Measurements from ENCODE around the gene WDR90. TPM values are rescaled to one million over a fixed set of nuclear protein-coding genes. Genes with fewer than 3 reads are reported as not detected.

WDR90 gene
- polyA plus RNA-seq, 3 donors = 12.1 to 14.8 (median 13.7) TPM

DNA sequence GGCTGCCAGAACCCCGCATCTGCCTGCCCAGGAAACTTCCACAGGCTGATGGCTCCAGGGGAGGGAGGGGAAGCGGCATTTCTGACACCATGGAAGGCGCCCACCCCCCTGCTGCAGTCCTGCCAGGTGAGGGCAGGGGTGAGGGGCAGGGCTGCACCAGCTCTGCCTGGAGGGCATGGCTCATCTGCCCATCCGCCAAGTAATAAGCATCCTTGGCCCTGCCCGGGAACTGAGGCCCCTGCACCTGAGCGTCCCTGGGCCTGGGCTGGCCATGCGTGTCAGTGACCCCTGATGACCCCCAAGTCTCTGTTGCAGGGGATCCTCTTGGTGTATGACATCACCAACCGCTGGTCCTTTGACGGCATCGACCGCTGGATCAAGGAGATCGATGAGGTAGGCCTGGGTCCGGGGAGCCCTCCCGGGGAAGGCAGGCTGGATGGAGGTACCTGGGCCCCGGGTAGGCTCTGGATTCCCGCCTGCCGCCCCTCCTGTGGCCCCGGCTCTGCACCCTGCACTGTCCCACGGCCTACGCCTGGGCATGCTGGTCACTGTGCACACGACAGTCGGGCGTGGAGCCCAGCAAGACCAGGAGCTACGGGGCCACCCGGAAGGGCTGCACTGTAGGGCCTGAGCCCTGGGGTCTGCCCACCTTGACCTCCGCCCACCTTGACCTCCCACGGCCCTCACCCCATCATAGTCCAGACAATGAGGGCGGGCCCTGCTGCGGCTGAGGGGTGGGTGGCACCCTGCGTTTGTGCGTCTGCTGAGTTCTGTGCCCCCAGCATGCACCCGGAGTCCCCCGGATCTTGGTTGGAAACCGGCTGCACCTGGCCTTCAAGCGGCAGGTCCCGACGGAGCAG, 23.8 kb upstream of the WDR90 start:
- no peak overlapping the region for H3K27ac ChIP-seq (ENCODE audit: low read depth, low read length)
- 93 to 96% (median 95%) methylated on average over 25 to 37 of the region's 37 CpGs for WGBS, 3 donors

DNA sequence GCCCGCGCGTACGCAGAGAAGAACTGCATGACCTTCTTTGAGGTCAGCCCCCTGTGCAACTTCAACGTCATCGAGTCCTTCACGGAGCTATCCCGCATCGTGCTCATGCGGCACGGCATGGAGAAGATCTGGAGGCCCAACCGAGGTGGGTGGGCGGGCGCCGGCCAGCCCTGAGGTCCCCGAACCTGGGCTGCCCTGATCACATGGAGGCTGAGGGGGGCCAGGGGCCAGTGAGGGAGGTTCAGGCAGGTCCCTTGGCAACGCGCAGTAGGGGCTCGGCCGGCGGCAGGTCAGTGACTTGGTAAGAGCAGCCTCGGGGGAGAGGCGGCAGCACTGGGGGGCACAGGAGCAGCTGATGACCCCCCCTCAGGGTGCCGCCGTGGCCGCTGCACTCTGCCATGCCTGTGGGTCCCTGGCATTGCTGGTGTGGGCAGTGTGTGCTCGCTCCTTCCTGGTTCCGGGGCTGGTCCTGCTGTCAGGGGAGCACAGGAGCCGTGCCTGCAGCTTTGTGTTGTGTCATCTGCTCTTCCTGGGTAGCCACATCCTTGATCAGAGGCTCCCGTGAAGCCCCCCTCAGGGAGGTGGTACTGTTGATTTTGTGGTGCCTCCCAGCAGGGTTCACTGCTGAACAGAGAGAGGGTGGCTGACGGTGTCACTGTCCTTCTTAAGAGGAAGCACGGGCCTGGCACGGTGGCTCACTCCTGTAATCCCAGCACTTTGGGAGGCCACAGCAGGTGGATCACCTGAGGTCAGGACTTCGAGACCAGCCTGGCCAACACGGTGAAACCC, 23.0 kb upstream of the WDR90 start:
- H3K27ac ChIP-seq (ENCODE audit: low read depth, low read length) = no peak overlapping the region
- WGBS, 3 donors = 91 to 97% (median 93%) methylated on average over 35 of the region's 35 CpGs

DNA sequence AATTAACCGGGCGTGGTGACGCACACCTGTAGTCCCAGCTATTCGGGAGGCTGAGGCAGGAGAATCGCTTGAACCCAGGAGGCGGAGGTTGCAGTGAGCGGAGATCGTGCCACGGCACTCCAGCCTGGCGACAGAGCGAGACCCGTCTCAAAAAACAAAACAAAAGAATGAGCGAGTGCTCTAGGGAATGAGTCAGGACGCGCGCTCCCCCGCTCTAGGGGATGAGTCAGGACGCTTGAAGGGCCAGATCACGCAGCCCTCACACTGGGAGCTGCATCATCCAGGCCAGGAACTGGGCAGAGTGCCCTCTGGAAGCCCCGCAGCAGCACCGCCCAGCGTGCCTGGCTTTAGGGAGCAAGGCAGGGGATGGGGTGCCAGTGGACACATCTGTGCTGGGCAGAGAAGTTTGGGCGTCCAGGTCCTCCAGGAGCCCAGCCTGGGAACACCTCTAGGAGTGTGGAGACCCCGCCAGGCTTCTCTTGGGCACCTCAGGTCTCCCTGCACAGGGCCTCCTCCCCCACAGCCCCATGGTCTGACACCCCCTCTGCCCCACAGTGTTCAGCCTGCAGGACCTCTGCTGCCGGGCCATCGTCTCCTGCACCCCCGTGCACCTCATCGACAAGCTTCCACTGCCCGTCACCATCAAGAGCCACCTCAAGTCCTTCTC, 22.2 kb upstream of the WDR90 start:
- H3K27ac ChIP-seq (ENCODE audit: low read depth, low read length) = no peak overlapping the region
- WGBS, 3 donors = 84 to 93% (median 90%) methylated on average over 29 of the region's 29 CpGs

DNA sequence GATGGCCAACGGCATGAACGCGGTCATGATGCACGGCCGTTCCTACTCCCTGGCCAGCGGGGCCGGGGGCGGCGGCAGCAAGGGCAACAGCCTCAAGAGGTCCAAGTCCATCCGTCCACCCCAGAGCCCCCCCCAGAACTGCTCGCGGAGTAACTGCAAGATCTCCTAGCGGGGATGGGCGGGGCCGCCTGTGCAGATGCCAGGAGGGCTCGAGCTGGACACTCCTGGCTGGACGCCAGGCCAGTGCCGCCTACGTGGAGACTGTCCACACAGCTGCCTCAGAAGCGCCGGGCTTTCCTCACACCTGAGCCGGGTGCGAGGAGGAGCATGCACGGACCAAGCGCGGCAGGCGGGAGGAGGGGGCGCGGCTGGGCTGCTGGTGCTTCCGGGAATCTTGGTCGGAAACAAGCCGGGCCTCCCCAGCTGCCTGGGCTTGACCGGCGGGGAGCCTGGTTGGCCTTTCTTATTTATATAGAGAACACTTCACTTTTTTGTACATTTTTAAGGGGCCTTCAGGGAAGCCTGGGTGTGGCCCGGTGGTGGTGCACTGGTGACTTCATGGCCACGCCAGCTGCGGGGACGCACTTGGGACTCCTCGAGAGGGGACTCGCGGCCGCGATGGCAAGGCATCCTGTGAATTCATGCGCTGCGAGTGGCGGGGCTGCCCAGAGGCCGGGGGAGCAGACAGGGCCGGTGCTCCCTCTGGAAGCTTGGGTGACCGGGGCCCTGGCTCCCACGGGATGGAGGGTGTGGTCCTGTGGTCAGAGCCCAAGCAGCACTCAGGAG, 21.5 kb upstream of the WDR90 start:
- WGBS, 3 donors = 82 to 89% (median 84%) methylated on average over 50 of the region's 50 CpGs
- no peak overlapping the region for H3K27ac ChIP-seq (ENCODE audit: low read depth, low read length)

DNA sequence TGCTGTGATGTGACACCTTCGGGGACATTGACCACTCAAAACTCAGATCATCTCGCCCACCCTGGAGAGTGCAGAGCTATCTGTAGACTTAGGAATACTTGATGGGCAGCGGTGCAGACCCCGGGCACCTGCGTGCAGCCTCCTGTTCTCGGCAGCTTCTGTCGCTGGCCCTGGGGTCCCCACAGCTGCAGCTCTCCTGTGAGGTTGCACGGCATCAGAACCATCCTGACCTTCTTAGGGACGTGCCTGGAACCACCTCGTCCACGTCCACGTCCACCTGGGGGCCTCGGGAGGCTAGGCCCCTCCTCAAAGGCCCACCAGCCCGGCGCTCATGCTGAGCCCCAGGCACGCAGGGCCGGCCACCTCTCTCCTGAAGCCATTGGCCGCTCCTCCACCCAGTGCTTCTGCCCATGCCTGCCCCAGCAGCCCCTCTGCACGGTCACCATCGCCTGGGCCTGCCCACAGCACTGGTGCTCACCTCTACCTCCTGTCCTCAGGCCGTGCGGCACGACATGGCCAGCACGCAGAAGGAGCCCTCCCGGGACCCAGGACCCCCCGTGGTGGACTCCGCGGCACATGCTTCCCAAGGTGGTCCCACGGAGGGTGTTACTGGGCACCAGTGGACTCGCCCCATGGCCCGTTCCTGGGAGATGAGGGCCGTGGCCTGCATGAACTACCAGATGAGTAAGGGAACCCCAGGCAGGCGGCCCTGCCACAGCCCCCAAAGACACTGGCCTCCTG, 20.7 kb upstream of the WDR90 start:
- WGBS, 3 donors = 93 to 94% (median 94%) methylated on average over 33 of the region's 33 CpGs
- H3K27ac ChIP-seq (ENCODE audit: low read depth, low read length) = no peak overlapping the region

DNA sequence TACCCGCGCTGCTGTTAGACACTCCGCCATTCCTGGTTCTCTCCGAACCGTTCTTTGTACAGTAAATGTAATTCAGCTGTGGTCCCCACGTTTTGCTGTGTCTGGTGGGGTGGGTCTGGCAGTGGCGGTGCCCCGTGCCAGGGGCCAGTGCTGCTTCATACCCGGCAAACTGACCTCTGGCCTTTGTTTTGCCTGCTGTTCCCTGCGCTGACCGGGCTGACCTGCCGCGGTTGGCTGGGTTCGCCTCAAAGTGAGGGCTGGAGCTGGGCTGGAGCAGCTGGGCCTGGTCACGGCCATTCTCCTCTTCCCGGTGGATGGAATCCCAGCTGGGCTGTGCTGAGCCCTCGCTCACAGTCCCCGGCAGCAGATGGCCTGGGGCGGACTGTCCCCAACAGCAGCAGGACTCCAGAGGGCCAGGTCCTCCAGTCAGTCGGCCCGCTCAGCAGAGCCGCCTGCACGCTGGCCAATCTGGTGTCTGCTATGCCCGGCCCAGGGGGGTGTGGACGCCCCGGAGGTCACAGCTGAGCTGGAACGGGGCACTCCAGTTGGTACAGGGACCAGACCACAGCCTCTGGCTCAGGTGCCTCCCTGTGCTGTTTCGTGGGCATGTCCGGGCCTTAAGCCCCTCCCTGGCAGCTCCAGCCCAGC, 19.9 kb upstream of the WDR90 start:
- H3K27ac ChIP-seq (ENCODE audit: low read depth, low read length) = no peak overlapping the region
- WGBS, 3 donors = 71 to 75% (median 75%) methylated on average over 29 of the region's 29 CpGs

DNA sequence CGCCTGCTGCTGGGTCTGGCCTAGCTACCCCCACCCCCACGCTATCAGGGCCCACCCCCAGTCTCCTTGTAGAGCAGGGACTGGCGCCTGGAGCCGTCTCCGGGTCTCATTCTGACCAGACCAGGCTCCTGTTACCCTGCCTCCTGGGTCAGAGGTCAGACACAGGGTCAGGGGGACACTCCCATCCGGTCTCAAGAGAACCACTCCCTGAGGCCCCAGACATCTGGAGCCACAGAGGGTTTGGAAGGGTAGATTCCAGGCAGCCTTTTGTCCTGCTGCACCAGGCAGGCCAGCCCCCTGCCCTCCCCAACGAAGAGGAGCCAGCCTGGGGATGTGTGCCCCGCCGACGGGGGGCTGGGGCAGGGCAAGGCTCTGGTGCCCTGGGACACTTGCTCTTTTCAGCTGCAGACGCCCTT, 19.3 kb upstream of the WDR90 start:
- no peak overlapping the region for H3K27ac ChIP-seq (ENCODE audit: low read depth, low read length)
- 40 to 65% (median 48%) methylated on average over 11 of the region's 11 CpGs for WGBS, 3 donors

DNA sequence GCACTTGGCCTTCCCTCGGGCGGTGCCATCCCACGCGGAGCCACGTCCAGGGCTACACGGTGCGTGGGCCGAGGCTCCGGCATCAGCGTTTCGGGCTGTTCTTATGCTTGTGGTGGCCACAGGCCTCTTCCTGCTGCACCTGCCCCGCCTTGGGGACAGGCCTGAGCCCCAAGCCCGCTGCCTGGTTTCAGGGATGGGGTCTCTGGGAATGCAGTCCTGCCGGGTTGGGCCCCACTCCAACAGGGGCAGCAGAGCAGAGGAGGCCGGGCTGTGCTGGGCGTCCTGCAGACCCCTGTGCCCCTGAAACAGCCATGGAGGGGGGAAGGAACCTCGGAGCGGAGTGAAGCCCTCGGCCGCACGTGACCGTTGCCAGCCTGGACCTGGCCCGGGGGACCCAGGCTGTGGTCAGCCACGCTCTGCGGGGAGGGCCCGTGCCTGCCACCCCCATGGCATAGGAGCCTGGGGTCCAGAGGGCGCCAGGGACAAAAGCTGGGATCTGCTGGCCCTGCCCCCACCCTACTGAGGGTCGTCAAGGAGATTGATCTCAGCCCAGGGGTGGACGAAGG, 18.8 kb upstream of the WDR90 start:
- 31 to 61% (median 32%) methylated on average over 28 to 29 of the region's 29 CpGs for WGBS, 3 donors
- H3K27ac ChIP-seq (ENCODE audit: low read depth, low read length) = no peak overlapping the region

DNA sequence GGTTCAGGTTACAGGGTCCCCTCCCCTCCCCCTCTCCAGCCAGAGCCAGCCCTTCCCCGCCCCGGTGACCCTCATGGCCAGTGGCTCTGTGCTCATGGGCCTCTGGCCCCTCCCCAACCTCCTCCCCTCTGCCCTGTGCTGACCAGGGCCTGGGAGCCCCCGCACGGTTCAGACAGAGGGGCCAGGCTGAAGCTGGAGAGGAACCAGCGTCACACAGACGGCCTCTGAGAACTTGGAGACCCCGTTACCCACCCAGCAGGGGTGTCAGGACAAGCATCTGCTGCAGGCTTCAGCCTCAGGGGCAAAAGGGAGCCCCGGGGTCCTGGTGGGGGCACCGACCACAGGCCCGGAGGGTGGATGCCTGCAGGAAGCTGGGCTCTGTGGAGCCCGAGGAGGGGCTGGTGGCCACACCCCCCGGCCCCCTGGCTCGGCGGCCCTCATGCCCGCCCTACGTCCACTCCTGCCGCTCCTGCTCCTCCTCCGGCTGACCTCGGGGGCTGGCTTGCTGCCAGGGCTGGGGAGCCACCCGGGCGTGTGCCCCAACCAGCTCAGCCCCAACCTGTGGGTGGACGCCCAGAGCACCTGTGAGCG, 18.3 kb upstream of the WDR90 start, which contains the start of gene WFIKKN1:
Gene WFIKKN1 (plus strand): TSS at position 171 of the 591 bp plus-strand sequence. CDS start 269 bp downstream, at position 440.
- H3K27ac ChIP-seq (ENCODE audit: low read depth, low read length) = no peak within 1 kb of the TSS

DNA sequence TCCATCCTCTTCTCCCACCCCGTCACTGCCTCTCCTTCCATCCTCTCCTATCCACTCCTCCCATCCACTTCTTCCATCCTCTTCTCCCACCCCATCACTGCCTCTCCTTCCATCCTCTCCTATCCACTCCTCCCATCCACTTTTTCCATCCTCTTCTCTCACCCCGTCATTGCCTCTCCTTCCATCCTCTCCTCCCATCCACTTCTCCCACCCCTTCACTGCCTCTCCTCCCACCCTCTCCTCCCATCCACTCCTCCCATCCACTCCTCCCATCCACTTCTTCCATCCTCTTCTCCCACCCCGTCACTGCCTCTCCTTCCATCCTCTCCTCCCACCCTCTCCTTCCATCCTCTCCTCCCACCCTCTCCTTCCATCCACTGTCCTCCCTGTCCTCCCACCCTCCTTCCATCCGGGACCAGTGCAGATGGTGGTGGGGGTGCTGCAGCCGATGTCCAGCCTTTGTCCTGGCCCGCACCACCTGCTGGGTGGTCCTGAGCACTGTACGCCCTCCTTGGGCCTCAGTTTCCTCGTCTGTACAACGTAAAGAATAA, 17.3 kb upstream of the WDR90 start:
- no peak overlapping the region for H3K27ac ChIP-seq (ENCODE audit: low read depth, low read length)
- 57 to 65% (median 57%) methylated on average over 9 of the region's 9 CpGs for WGBS, 3 donors

More for the DNA sequence above, 18.3 kb upstream of the WDR90 start, which contains the start of gene WFIKKN1:
- WGBS, 3 donors = 1 to 6% (median 3%) methylated on average over 15 to 23 of the region's 23 CpGs

DNA sequence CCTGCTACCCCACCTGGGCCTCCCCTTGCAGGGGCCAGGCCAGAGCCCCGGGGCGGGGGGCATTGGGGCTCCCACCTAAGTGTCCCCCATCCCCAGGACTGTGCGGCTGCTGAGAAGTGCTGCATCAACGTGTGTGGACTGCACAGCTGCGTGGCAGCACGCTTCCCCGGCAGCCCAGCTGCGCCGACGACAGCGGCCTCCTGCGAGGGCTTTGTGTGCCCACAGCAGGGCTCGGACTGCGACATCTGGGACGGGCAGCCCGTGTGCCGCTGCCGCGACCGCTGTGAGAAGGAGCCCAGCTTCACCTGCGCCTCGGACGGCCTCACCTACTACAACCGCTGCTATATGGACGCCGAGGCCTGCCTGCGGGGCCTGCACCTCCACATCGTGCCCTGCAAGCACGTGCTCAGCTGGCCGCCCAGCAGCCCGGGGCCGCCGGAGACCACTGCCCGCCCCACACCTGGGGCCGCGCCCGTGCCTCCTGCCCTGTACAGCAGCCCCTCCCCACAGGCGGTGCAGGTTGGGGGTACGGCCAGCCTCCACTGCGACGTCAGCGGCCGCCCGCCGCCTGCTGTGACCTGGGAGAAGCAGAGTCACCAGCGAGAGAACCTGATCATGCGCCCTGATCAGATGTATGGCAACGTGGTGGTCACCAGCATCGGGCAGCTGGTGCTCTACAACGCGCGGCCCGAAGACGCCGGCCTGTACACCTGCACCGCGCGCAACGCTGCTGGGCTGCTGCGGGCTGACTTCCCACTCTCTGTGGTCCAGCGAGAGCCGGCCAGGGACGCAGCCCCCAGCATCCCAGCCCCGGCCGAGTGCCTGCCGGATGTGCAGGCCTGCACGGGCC, 16.5 kb upstream of the WDR90 start:
- 93 to 95% (median 93%) methylated on average over 63 to 67 of the region's 67 CpGs for WGBS, 3 donors
- H3K27ac ChIP-seq (ENCODE audit: low read depth, low read length) = no peak overlapping the region

DNA sequence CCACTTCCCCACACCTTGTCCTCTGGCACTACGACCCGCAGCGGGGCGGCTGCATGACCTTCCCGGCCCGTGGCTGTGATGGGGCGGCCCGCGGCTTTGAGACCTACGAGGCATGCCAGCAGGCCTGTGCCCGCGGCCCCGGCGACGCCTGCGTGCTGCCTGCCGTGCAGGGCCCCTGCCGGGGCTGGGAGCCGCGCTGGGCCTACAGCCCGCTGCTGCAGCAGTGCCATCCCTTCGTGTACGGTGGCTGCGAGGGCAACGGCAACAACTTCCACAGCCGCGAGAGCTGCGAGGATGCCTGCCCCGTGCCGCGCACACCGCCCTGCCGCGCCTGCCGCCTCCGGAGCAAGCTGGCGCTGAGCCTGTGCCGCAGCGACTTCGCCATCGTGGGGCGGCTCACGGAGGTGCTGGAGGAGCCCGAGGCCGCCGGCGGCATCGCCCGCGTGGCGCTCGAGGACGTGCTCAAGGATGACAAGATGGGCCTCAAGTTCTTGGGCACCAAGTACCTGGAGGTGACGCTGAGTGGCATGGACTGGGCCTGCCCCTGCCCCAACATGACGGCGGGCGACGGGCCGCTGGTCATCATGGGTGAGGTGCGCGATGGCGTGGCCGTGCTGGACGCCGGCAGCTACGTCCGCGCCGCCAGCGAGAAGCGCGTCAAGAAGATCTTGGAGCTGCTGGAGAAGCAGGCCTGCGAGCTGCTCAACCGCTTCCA, 15.7 kb upstream of the WDR90 start:
- no peak overlapping the region for H3K27ac ChIP-seq (ENCODE audit: low read depth, low read length)
- 96 to 97% (median 96%) methylated on average over 62 to 74 of the region's 74 CpGs for WGBS, 3 donors

DNA sequence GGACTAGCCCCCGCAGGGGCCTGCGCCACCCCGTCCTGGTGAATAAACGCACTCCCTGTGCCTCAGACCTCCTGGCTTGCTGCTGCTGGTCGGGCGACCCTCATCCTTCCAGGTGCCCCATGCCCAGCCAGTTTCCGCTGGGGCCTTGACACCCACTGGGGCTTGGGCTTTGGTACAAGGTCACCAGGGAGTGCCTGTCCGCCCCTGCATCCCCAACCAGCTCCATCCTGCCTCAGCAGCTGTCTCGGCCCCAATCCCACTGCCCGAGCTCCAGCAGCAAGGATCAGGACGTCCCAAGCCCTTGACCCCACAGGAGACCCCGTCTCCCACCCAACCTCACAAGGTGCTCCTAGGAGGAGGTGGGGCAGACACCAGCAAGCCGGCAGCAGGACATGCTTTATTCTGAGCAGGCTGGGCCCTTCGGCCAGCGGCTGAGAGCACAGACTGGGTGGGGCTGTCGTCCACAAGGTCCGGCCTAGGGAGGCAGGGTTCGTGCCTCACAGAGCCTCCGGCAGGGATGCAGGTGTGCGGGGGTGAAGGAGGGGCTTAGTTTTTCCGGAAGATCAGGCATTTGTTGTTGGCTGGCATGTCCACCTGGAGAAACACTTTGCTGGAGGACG, 15.0 kb upstream of the WDR90 start:
- WGBS, 3 donors = 88 to 92% (median 89%) methylated on average over 22 of the region's 22 CpGs
- no peak overlapping the region for H3K27ac ChIP-seq (ENCODE audit: low read depth, low read length)

DNA sequence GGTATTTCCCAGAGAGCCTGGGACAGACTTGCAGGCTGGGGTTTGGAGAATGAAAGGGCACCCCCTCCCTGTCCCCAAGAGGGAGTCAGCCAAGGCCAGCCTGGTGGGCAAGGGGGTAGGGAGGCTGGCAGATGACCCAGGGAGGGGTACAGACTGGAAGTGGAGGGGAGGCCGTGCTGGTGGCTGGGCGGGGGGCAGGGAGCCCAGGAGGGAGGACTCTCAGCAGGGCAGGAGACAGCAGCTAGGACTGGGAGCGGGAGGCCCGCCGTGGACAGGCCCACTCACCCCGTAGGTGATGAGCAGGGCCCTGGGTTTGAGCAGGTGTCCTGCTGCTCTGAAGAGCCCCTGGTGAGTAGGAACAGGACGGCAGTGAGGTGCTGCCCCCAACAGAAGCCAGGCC, 14.2 kb upstream of the WDR90 start:
- 78 to 84% (median 84%) methylated on average over 7 of the region's 7 CpGs for WGBS, 3 donors
- H3K27ac ChIP-seq (ENCODE audit: low read depth, low read length) = no peak overlapping the region

All from adipose tissue (tissue), 3 donors.